NCI-H2196 treated with DMSO at 0.1 percent for 48 hours (cell line): ENCODE measurements around the gene GPC5.

Experiments used
- DNase-seq: peaks from one replicate; lab custom pipeline; 2025; ENCODE audit not compliant: unreplicated experiment; lab: John Stamatoyannopoulos, UW

GPC5 gene

GRCh38 chr13:92589955-92590354 is 1191.5 kb downstream of the GPC5 start:
- DNase-seq: no peak

GRCh38 chr13:92590503-92590908 is 1192.1 kb downstream of the GPC5 start:
- DNase-seq: no peak

DNA sequence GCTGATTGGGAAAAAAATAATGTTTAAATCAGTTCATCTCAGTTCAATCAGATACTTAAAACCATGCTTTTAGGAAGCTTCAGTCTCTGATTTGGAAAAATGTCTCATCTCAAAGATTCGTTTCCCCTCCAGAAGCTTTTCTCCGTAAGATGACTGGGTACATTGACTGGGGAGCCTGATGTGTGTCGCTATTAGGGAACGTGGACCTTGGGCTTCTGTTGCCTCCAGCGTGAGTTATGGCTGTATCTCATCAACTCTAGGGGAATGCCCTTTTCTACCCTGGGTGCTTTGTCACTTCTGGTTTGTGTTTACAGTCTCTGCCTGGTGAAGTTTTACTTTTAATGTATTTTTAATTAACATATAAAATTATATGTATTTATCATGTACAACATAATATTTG is 1192.7 kb downstream of the GPC5 start:
- no peak for DNase-seq

- no peak for DNase-seq
These were observed 1194.3 kb downstream of the GPC5 start for GRCh38 chr13:92592757-92593156.

GRCh38 chr13:92602560-92602959 is 1204.1 kb downstream of the GPC5 start:
- no peak for DNase-seq

GRCh38 chr13:92609376-92609775 is 1211.0 kb downstream of the GPC5 start:
- DNase-seq: no peak

DNA sequence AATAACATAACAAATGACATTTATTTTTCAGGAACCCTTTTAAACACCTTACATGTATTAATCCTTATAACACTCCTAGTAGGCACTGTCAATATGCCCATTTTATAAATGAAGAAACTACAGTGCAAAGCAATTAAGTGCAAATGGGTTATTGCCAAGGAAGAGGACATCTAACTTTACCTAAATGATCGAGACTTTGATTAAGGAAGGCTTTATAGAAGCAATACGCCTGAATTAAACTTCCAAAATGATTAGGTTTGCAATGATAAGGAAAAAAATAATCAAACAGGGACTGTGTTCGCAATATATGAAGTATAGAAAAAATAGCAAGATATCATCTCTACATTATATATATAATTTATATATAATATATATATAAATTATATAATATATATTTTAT is 1214.5 kb downstream of the GPC5 start:
- DNase-seq: no peak

- DNase-seq: no peak
These were observed 1215.5 kb downstream of the GPC5 start for GRCh38 chr13:92613921-92614320.

- DNase-seq: no peak
These were observed 1223.6 kb downstream of the GPC5 start for GRCh38 chr13:92621985-92622384.

GRCh38 chr13:92622905-92623304 is 1224.5 kb downstream of the GPC5 start:
- no peak for DNase-seq

DNA sequence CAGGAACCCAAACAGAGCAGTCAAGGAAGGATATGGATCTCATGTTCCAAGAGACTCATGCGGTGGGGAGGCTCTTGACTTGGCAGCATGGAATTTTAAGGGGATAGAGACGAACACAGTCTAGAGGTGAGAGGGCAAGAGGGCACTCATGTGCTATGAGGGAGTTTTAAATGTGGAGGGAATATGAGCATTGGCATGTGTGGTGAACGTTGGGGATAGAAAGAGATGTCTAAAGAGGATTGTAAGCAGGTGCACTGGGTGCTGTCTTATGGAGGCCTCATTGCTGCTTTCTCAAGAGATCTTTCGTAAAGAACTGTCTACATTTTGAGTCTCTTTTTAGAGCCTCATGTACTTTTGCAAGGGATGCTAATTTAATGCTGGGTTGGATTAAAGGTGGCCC is 1227.9 kb downstream of the GPC5 start:
- DNase-seq: no peak

- DNase-seq: no peak
These were observed 1242.5 kb downstream of the GPC5 start for GRCh38 chr13:92640936-92641335.

GRCh38 chr13:92649140-92649813 is 1250.9 kb downstream of the GPC5 start:
- no peak for DNase-seq

GRCh38 chr13:92656103-92656502 is 1257.7 kb downstream of the GPC5 start:
- no peak for DNase-seq

- no peak for DNase-seq
These were observed 1258.2 kb downstream of the GPC5 start for GRCh38 chr13:92656648-92657047.

- DNase-seq: no peak
These were observed 1259.1 kb downstream of the GPC5 start for GRCh38 chr13:92657565-92657964.

- DNase-seq: no peak
These were observed 1259.9 kb downstream of the GPC5 start for GRCh38 chr13:92658293-92658692.

DNA sequence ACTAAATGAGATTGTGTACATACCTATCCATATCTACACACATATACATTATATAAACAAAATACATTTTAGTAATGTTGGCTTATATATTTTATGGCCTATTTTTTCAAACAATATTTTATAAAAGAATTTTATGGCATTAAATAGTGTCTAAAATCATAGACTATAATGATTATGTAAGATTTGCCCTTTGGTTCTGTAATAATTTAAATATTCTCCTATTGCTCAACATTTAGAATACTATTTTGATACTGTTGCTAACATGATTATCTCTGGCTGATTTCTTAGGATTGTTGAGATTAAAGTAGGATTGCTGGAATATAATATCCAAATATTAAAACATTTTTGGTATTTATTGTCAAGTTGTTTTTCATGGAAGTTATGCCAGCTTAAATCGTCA is 1263.0 kb downstream of the GPC5 start:
- DNase-seq: no peak

- DNase-seq: no peak
These were observed 1269.7 kb downstream of the GPC5 start for GRCh38 chr13:92668157-92668556.

DNA sequence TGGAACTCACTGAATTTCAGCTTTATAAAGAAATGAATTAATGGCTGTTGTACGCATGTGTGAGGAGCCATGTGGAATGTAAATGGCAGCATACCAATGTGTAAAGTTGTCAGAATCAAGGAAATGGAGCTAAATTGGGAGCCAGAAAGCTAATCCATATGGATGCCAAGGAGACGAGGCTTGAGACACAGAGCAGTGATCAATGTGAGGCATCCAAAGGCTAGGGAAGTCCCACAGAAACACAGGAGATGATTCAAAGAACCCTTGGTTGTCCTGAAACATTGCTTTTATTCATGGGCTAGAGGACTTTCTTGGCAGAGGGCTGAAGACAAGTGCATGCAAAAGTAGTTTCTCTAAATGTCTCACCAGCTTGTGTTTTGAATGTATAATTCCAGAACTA is 1271.7 kb downstream of the GPC5 start:
- DNase-seq: no peak

DNA sequence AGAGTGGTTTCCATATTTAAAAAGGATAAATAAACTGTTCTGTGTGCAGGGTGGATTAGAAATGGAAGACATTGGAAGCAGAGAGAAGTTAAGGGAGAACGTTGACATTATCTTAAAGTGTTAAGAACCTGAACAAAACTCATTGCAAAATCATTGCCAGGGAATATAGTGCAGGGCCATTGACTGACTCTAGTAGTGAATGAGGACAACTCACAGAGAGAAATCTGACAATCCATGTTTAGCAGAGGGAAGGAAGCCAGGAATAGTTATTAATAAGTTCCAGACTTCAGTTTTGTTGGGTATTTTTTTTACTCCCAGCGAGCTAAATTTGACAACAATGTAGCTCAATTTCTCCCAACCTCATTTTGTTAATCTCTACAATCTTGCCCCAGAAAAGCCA is 1273.4 kb downstream of the GPC5 start:
- DNase-seq: no peak

- DNase-seq: no peak
These were observed 1277.8 kb downstream of the GPC5 start for GRCh38 chr13:92676246-92676645.

DNA sequence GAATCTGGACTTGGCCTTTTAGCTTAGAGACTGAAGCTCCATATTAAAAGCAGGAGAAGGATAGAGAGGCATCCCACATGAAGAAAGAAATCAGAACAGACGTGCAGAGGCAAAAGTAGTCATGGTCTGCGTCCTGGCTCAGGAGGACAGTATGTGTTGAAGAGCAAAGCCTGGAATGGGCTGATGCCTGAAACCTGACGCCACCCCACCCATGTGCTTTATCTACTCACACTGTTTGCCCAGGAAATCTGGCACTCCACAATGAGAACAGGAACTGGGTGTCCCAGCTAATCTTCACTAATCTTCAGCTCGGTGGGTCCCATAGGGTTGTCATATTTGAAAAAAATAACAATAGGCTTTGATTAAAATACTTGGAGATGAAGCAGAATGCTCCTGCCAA is 1279.2 kb downstream of the GPC5 start:
- no peak for DNase-seq
